HG03095 (cell line): Measurements from ENCODE around the gene DLG2.

Source experiments
- ATAC-seq: cut with Tn5 transposase; IDR thresholded peaks from one replicate; pipeline ENCODE4 v1.9.1; 2021; ENCODE audit warnings: moderate library complexity; ENCODE audit not compliant: unreplicated experiment

Gene DLG2

GRCh38 chr11:84924154-84924692 is 702.9 kb downstream of the DLG2 start:
- no peak for ATAC-seq

- ATAC-seq, result no peak
Measured at GRCh38 chr11:84923489-84923888, 703.7 kb downstream of the DLG2 start.

- ATAC-seq, result no peak
Measured at GRCh38 chr11:84922836-84923235, 704.3 kb downstream of the DLG2 start.

- no peak for ATAC-seq
Measured at GRCh38 chr11:84922212-84922805, 704.8 kb downstream of the DLG2 start.

- ATAC-seq, result no peak
Measured at GRCh38 chr11:84914511-84914910, 712.6 kb downstream of the DLG2 start.

GRCh38 chr11:84909740-84910139 is 717.4 kb downstream of the DLG2 start:
- no peak for ATAC-seq

- no peak for ATAC-seq
Measured at GRCh38 chr11:84906995-84907394, 720.1 kb downstream of the DLG2 start.

- no peak for ATAC-seq
Measured at GRCh38 chr11:84905411-84905810, 721.7 kb downstream of the DLG2 start.

- no peak for ATAC-seq
Measured at GRCh38 chr11:84902445-84902844, 724.7 kb downstream of the DLG2 start.

GRCh38 chr11:84901991-84902390 is 725.2 kb downstream of the DLG2 start:
- no peak for ATAC-seq

GRCh38 chr11:84899740-84900139 is 727.4 kb downstream of the DLG2 start:
- no peak for ATAC-seq

- ATAC-seq, result no peak
Measured at GRCh38 chr11:84899134-84899533, 728.0 kb downstream of the DLG2 start.

- no peak for ATAC-seq
Measured at GRCh38 chr11:84894666-84895065, 732.5 kb downstream of the DLG2 start.

- ATAC-seq, result no peak
Measured at GRCh38 chr11:84890676-84891075, 736.5 kb downstream of the DLG2 start.

- ATAC-seq, result no peak
Measured at GRCh38 chr11:84889556-84889955, 737.6 kb downstream of the DLG2 start.

- ATAC-seq, result no peak
Measured at GRCh38 chr11:84887055-84887629, 740.0 kb downstream of the DLG2 start.

GRCh38 chr11:84886344-84886743 is 740.8 kb downstream of the DLG2 start:
- no peak for ATAC-seq

GRCh38 chr11:84884836-84885235 is 742.3 kb downstream of the DLG2 start:
- no peak for ATAC-seq

GRCh38 chr11:84882056-84882455 is 745.1 kb downstream of the DLG2 start:
- no peak for ATAC-seq

- no peak for ATAC-seq
Measured at GRCh38 chr11:84871116-84871515, 756.0 kb downstream of the DLG2 start.

GRCh38 chr11:84870486-84870885 is 756.7 kb downstream of the DLG2 start:
- ATAC-seq, result no peak

- ATAC-seq, result no peak
Measured at GRCh38 chr11:84866922-84867321, 760.2 kb downstream of the DLG2 start.
